HepG2 (cell line): ENCODE results near the gene TMEM131. TPM values are rescaled to one million over a fixed set of nuclear protein-coding genes. Genes with fewer than 3 reads are reported as not detected.

Experiments
- BCL6 ChIP-seq: IDR thresholded peaks from 2 replicates; pipeline ENCODE4 v1.6.1; 2016; ENCODE audit warnings: missing genetic modification reagents, missing compliant biosample characterization
- CHD4 ChIP-seq: fragments of 200-600 bp; sonication (generic); IDR thresholded peaks from 2 replicates; pipeline ENCODE4 v1.7.0; 2017; ENCODE audit warnings: mild to moderate bottlenecking, low read length, borderline replicate concordance
- FIP1L1 ChIP-seq: fragments of 200-400 bp; formaldehyde crosslinking; IDR thresholded peaks from 2 replicates; pipeline ENCODE4 v1.6.1; 2018; ENCODE audit warnings: low read depth, mild to moderate bottlenecking, low read length, moderate library complexity, borderline replicate concordance; ENCODE audit not compliant: insufficient read depth
- FOSL2 ChIP-seq: sonication (generic); formaldehyde crosslinking; IDR thresholded peaks from 2 replicates; pipeline ENCODE4 v1.4.0; 2020; ENCODE audit warnings: missing genetic modification reagents
- FOXA1 ChIP-seq, 2 experiments: fragments of 450-650 bp in 1 of 2; sonication (generic) in 1 of 2; formaldehyde crosslinking in 1 of 2; IDR thresholded peaks; 2 replicates each; pipeline versions ENCODE4 v1.4.0 to v1.6.1; 2016 to 2020; ENCODE audit warnings: missing genetic modification reagents in 1 of 2
- GATAD2A ChIP-seq: IDR thresholded peaks from 2 replicates; pipeline ENCODE4 v1.6.1; 2016
- GTF2F1 ChIP-seq: fragments of 150-350 bp; IDR thresholded peaks from 2 replicates; pipeline ENCODE4 v1.6.1; 2014; ENCODE audit warnings: low read length
- HHEX ChIP-seq: IDR thresholded peaks from 2 replicates; pipeline ENCODE4 v1.6.1; 2016; ENCODE audit warnings: control low read depth
- NFE2L1 ChIP-seq: sonication (generic); formaldehyde crosslinking; IDR thresholded peaks from 2 replicates; pipeline ENCODE4 v1.4.0; 2020; ENCODE audit warnings: missing genetic modification reagents, mild to moderate bottlenecking, borderline replicate concordance
- NR3C1 ChIP-seq: sonication (generic); formaldehyde crosslinking; IDR thresholded peaks from 2 replicates; pipeline ENCODE4 v1.4.0; 2020; ENCODE audit warnings: missing genetic modification reagents
- PCBP1 ChIP-seq: fragments of 200-400 bp; formaldehyde crosslinking; IDR thresholded peaks from 2 replicates; pipeline ENCODE4 v1.6.1; 2017; ENCODE audit warnings: mild to moderate bottlenecking, low read depth, low read length, borderline replicate concordance
- REST ChIP-seq, 2 experiments: IDR thresholded peaks; 2 replicates each; pipeline ENCODE4 v1.6.1; 2011 to 2012; ENCODE audit warnings: low read length in 2 of 2, borderline replicate concordance in 1 of 2, low read depth in 1 of 2, mild to moderate bottlenecking in 1 of 2, moderate library complexity in 1 of 2
- RNF2 ChIP-seq: fragments of 450-650 bp; conservative IDR thresholded peaks from 2 replicates; pipeline ENCODE4 v1.6.1; 2016; ENCODE audit warnings: low read depth
- SUZ12 ChIP-seq: fragments of 150-350 bp; IDR thresholded peaks from 2 replicates; pipeline ENCODE4 v1.6.1; 2014; ENCODE audit warnings: low read depth, low read length
- ZBTB38 ChIP-seq: sonication (generic); formaldehyde crosslinking; IDR thresholded peaks from 2 replicates; pipeline ENCODE4 v1.5.1; 2020; ENCODE audit warnings: mild to moderate bottlenecking, missing genetic modification reagents
- ZBTB49 ChIP-seq: sonication (generic); formaldehyde crosslinking; IDR thresholded peaks from 2 replicates; pipeline ENCODE4 v1.4.0; 2020; ENCODE audit warnings: missing genetic modification reagents, borderline replicate concordance
- ZNF18 ChIP-seq: sonication (generic); formaldehyde crosslinking; IDR thresholded peaks from 2 replicates; pipeline ENCODE4 v1.8.0; 2022; ENCODE audit warnings: mild to moderate bottlenecking, missing genetic modification reagents; ENCODE audit not compliant: insufficient replicate concordance
- polyA plus RNA-seq, 8 experiments: library from polyadenylated mRNA; depleted of rRNA in 3 of 8; stranded (reverse) in 7 of 8; unstranded in 1 of 8; fragments of >200 nt; fragmentation: Illumina TruSeq in 4 of 8; extraction: Trizol in 4 of 8; gene quantifications; 2 replicates each; pipeline versions ENCODE4 v1.2.1 to v1.2.3, GENCODE V29; 2011 to 2016; ENCODE audit warnings: low read depth in 4 of 8, missing spikeins in 1 of 8, mixed read lengths in 1 of 8; ENCODE audit not compliant: insufficient read depth in 1 of 8
- total RNA-seq, 5 experiments: library from RNA; depleted of rRNA; stranded (reverse); fragments of >200 nt; fragmentation: Illumina TruSeq; extraction: Trizol; gene quantifications; 2 replicates each; pipeline ENCODE4 v1.2.3, GENCODE V29; 2016; ENCODE audit warnings: low read depth in 1 of 5
- TF ChIP-seq, protein P1 (sequence below): sonication (generic); formaldehyde crosslinking; IDR thresholded peaks from 2 replicates; pipeline ENCODE4 v1.8.0; 2022; ENCODE audit warnings: mild to moderate bottlenecking, missing genetic modification reagents, moderate library complexity

The TMEM131 gene
- total and polyA plus RNA-seq, 2 of the 13 experiments (the other 11 are each of a cell fraction or from before 2014, with no cell fraction given), result 17.9 to 19.5 TPM

DNA sequence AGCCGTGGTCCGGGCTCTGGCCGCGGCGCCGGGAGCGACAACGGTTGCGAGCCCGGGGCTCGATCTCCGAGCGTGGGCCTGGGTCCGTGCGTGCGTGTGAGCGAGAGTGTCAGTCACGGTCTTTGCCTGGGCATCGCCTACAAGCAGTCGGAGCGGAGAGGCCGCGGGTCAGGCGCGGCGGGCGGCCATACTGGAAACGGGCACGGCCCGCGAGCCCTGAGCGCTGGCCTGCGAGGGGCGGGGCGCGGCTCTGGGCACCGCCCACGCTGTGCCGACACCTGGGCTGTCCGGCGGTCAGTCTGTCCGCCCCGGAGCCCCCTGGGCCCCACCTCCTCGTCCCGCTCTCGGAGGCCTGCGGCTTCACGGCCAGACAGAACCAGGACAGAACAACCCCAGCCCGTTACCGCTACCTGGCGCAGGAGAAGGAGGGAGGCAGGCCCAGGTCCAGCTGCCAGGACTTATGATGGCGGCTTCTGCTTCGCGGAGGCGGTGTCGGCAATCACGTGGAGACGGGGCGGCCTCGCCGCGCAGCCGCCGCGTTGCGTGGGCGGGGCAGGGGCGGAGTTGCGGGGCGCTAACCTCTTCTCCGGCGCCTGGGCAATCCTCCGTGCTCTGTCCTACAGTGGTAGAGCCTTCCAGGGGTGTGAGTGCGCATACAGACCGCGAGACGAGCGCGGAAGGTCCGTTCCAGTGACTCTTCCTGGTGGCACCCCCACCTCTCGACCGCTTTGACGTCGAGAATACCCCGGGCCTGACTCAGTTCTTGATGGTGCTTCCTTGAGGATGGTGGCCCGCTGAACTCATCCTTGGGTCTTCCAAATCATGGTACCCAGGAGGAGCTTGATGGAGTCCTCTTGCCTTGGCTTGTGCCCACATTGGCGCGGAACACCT, at the start of gene TMEM131 (continued):
- peak in 1 of 2 experiments; percentile 52; a peak in 1 of 4 replicates for TF ChIP-seq REST (IDR thresholded peaks at IDR 0.05; ENCODE audit: borderline replicate concordance in 1 of 2, low read depth in 1 of 2, low read length in 2 of 2)
- TF ChIP-seq NR3C1 (CRISPR knock-in tag), result no peak
- TF ChIP-seq SUZ12, result no peak
- TF ChIP-seq HHEX, result peak; percentile 36; the same call in 1 of the 2 replicates
- TF ChIP-seq PCBP1, result no peak
- peak; percentile 34 for TF ChIP-seq FOSL2 (CRISPR knock-in tag)
- TF ChIP-seq NFE2L1 (CRISPR knock-in tag), result no peak
- TF ChIP-seq, protein P1, sequence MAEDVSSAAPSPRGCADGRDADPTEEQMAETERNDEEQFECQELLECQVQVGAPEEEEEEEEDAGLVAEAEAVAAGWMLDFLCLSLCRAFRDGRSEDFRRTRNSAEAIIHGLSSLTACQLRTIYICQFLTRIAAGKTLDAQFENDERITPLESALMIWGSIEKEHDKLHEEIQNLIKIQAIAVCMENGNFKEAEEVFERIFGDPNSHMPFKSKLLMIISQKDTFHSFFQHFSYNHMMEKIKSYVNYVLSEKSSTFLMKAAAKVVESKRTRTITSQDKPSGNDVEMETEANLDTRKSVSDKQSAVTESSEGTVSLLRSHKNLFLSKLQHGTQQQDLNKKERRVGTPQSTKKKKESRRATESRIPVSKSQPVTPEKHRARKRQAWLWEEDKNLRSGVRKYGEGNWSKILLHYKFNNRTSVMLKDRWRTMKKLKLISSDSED, result peak; percentile 55; the same call in 1 of the 2 replicates
- peak; percentile 66; the same call in 1 of the 2 replicates for TF ChIP-seq ZBTB38 (CRISPR knock-in tag)
- peak; percentile 45 for TF ChIP-seq ZNF18 (CRISPR knock-in tag)
- TF ChIP-seq CHD4, result no peak
- no peak for TF ChIP-seq GTF2F1
- peak; percentile 63 for TF ChIP-seq BCL6 (CRISPR knock-in tag)
- peak; percentile 63 for TF ChIP-seq GATAD2A (CRISPR knock-in tag)
- TF ChIP-seq ZBTB49 (CRISPR knock-in tag), result peak; percentile 45; the same call in 1 of the 2 replicates
- peak; percentile 17; the same call in 1 of the 2 replicates for TF ChIP-seq RNF2
- TF ChIP-seq FIP1L1, result peak; percentile 28; the same call in 1 of the 2 replicates
- no peak for TF ChIP-seq FOXA1 (IDR thresholded peaks at IDR 0.05)
- TF ChIP-seq FOXA1 (CRISPR knock-in tag; IDR thresholded peaks at IDR 0.05), result no peak; the same call in 1 of the 2 replicates
